ENCODE measurements around the gene CCDC184.
"Not testable (repeated sequence)": the region's sequence is repeated elsewhere in the genome, so short reads cannot be mapped to it uniquely, and the experiment has no call there.

CCDC184 gene

GRCh38 chr12:48203192-48203591 lies 19.7 kb downstream of the CCDC184 start, which contains the start of gene OR10AD1:
OR10AD1 (minus strand) TSS chr12:48203292; CDS start chr12:48203292, 0 bp downstream.
- no peak for ATAC-seq
- TF ChIP-seq ZNF70 (CRISPR knock-in tag; IDR thresholded peaks at IDR 0.05) (no peak), ZC3H10 (CRISPR knock-in tag; IDR thresholded peaks at IDR 0.05) (no peak), ESRRG (CRISPR knock-in tag; IDR thresholded peaks at IDR 0.05) (no peak)

- ATAC-seq, result not testable (repeated sequence)
Observed at GRCh38 chr12:48209495-48209894, 26.1 kb downstream of the CCDC184 start.

DNA sequence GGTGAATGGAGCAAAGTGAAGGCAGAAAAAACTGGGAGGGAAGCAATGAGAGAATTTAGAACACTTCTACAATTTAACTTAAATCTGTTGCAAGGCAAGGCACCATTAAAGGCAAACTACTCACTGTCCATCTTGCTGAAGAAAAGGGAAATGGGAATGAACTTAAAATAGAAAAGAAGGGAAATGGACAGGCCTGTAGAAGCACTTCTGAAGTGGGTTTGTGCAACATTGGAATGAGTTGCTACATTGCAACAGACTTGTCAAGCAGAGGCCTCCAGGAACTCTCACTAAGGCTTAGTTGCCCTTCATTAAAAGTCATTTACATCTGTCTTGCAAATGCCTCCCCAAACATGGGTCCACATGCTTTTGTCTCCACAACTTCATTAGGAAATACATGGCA lies 33.3 kb downstream of the CCDC184 start:
- ATAC-seq, result no peak
- TF ChIP-seq BACH2 (CRISPR knock-in tag; IDR thresholded peaks at IDR 0.05; ENCODE audit: borderline replicate concordance), result no peak
- TF ChIP-seq ZFP30 (CRISPR knock-in tag; IDR thresholded peaks at IDR 0.05), result no peak
- no peak for TF ChIP-seq ZNF8 (CRISPR knock-in tag; IDR thresholded peaks at IDR 0.05)
- TF ChIP-seq GLIS3 (CRISPR knock-in tag; IDR thresholded peaks at IDR 0.05), result no peak
- no peak for TF ChIP-seq SNAI2 (CRISPR knock-in tag; IDR thresholded peaks at IDR 0.05)
- no peak for TF ChIP-seq ZC3H10 (CRISPR knock-in tag; IDR thresholded peaks at IDR 0.05)
- TF ChIP-seq, protein P1, sequence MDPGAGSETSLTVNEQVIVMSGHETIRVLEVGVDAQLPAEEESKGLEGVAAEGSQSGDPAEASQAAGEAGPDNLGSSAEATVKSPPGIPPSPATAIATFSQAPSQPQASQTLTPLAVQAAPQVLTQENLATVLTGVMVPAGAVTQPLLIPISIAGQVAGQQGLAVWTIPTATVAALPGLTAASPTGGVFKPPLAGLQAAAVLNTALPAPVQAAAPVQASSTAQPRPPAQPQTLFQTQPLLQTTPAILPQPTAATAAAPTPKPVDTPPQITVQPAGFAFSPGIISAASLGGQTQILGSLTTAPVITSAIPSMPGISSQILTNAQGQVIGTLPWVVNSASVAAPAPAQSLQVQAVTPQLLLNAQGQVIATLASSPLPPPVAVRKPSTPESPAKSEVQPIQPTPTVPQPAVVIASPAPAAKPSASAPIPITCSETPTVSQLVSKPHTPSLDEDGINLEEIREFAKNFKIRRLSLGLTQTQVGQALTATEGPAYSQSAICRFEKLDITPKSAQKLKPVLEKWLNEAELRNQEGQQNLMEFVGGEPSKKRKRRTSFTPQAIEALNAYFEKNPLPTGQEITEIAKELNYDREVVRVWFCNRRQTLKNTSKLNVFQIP (CRISPR knock-in tag; IDR thresholded peaks at IDR 0.05; ENCODE audit: borderline replicate concordance, low read depth), result no peak
- TF ChIP-seq ARNTL (CRISPR knock-in tag; IDR thresholded peaks at IDR 0.05; ENCODE audit: borderline replicate concordance, low read depth), result no peak

DNA sequence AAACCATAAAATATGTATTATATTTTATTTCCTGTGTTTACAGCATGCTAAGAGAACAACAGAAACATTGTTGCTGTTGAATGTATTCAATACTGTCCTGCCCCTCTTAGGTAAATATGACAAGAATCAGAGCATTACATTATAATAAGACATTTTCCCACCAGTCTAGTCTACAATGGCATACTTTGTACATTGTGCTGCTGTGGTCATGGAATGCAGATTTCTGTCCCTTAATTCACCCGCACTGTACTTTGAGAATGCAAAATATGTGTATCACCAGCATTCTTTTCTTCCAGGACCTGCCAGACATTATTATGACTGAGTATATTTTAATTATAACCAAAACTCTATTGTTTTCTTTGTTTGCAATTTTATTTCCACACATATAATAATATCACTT lies 36.2 kb downstream of the CCDC184 start:
- TF ChIP-seq TOX (CRISPR knock-in tag; IDR thresholded peaks at IDR 0.05; ENCODE audit: borderline replicate concordance) (no peak), ISL1 (CRISPR knock-in tag; IDR thresholded peaks at IDR 0.05) (peak; percentile 58), ZFP30 (CRISPR knock-in tag; IDR thresholded peaks at IDR 0.05) (no peak)
- peak; percentile 31 for ATAC-seq

- no peak for ATAC-seq
- TF ChIP-seq OSR1 (CRISPR knock-in tag; IDR thresholded peaks at IDR 0.05), result no peak
- TF ChIP-seq ARNTL (CRISPR knock-in tag; IDR thresholded peaks at IDR 0.05; ENCODE audit: borderline replicate concordance, low read depth), result no peak
- no peak for TF ChIP-seq RARB (CRISPR knock-in tag; IDR thresholded peaks at IDR 0.05)
- no peak for TF ChIP-seq ZNF70 (CRISPR knock-in tag; IDR thresholded peaks at IDR 0.05)
- no peak for TF ChIP-seq ZFP30 (CRISPR knock-in tag; IDR thresholded peaks at IDR 0.05)
- TF ChIP-seq SNAI2 (CRISPR knock-in tag; IDR thresholded peaks at IDR 0.05), result no peak
- no peak for TF ChIP-seq CSDC2 (CRISPR knock-in tag; IDR thresholded peaks at IDR 0.05)
- TF ChIP-seq CREB5 (CRISPR knock-in tag; IDR thresholded peaks at IDR 0.05; ENCODE audit: low read depth), result no peak
- TF ChIP-seq ZFP3 (CRISPR knock-in tag; IDR thresholded peaks at IDR 0.05), result no peak
- TF ChIP-seq, protein P1 (CRISPR knock-in tag; IDR thresholded peaks at IDR 0.05; ENCODE audit: borderline replicate concordance, low read depth), result no peak
- no peak for TF ChIP-seq TCF4 (CRISPR knock-in tag; IDR thresholded peaks at IDR 0.05; ENCODE audit: borderline replicate concordance)
- no peak for TF ChIP-seq BACH2 (CRISPR knock-in tag; IDR thresholded peaks at IDR 0.05; ENCODE audit: borderline replicate concordance)
- TF ChIP-seq, protein P2, sequence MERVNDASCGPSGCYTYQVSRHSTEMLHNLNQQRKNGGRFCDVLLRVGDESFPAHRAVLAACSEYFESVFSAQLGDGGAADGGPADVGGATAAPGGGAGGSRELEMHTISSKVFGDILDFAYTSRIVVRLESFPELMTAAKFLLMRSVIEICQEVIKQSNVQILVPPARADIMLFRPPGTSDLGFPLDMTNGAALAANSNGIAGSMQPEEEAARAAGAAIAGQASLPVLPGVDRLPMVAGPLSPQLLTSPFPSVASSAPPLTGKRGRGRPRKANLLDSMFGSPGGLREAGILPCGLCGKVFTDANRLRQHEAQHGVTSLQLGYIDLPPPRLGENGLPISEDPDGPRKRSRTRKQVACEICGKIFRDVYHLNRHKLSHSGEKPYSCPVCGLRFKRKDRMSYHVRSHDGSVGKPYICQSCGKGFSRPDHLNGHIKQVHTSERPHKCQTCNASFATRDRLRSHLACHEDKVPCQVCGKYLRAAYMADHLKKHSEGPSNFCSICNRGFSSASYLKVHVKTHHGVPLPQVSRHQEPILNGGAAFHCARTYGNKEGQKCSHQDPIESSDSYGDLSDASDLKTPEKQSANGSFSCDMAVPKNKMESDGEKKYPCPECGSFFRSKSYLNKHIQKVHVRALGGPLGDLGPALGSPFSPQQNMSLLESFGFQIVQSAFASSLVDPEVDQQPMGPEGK (CRISPR knock-in tag; IDR thresholded peaks at IDR 0.05; ENCODE audit: borderline replicate concordance), result no peak
- TF ChIP-seq PPARA (CRISPR knock-in tag; IDR thresholded peaks at IDR 0.05; ENCODE audit: borderline replicate concordance), result no peak
- no peak for TF ChIP-seq TOX (CRISPR knock-in tag; IDR thresholded peaks at IDR 0.05; ENCODE audit: borderline replicate concordance)
- TF ChIP-seq ISL1 (CRISPR knock-in tag; IDR thresholded peaks at IDR 0.05), result no peak
- no peak for TF ChIP-seq ESRRG (CRISPR knock-in tag; IDR thresholded peaks at IDR 0.05)
- TF ChIP-seq ZNF565 (CRISPR knock-in tag; conservative IDR thresholded peaks at IDR 0.05; ENCODE audit: low read depth), result no peak
- no peak for TF ChIP-seq ZNF8 (CRISPR knock-in tag; IDR thresholded peaks at IDR 0.05)
- no peak for TF ChIP-seq GLIS3 (CRISPR knock-in tag; IDR thresholded peaks at IDR 0.05)
Observed at GRCh38 chr12:48220701-48221100, 37.3 kb downstream of the CCDC184 start.

Measured in SK-N-SH treated with all-trans-retinoic acid at 6 μM for 48 hours (cell line).